Chondrocyte (in vitro differentiated cells): ENCODE results near the gene GARIN6. TPM values are rescaled to one million over a fixed set of nuclear protein-coding genes. Genes with fewer than 3 reads are reported as not detected.
A peak's percentile ranks its signal among the peaks of the same experiment; 100 is the strongest.

Experiments
- DNase-seq: peaks from one replicate; pipeline ENCODE4 v3.0.0; 2021; ENCODE audit warnings: mixed read lengths, low spot score
- H3K27ac Mint-ChIP-seq: one replicate; pipeline ENCODE4 v1.8.0; 2021; ENCODE audit warnings: mild to moderate bottlenecking, moderate library complexity, mixed read lengths; ENCODE audit not compliant: unreplicated experiment
- H3K27me3 Mint-ChIP-seq: 2 replicates; pipeline ENCODE4 v1.8.0; 2021; ENCODE audit warnings: low read depth, mixed read lengths
- H3K36me3 Mint-ChIP-seq: 2 replicates; pipeline ENCODE4 v1.8.0; 2021; ENCODE audit warnings: low read depth, mixed read lengths
- H3K4me1 Mint-ChIP-seq: 2 replicates; pipeline ENCODE4 v1.8.0; 2021; ENCODE audit warnings: low read depth, mild to moderate bottlenecking, mixed read lengths
- H3K4me3 Mint-ChIP-seq: one replicate; pipeline ENCODE4 v1.8.0; 2021; ENCODE audit warnings: mild to moderate bottlenecking, moderate library complexity, mixed read lengths; ENCODE audit not compliant: unreplicated experiment
- H3K9me3 Mint-ChIP-seq: 2 replicates; pipeline ENCODE4 v1.8.0; 2021; ENCODE audit warnings: low read depth, mixed read lengths
- long read RNA-seq: library from polyadenylated mRNA; stranded (forward); transcript quantifications from one replicate; pipeline ENCODE4 v2.0.0, GENCODE V29; 2021
- total RNA-seq: library from RNA; stranded (reverse); gene quantifications from 3 replicates; pipeline ENCODE4 v1.2.1, GENCODE V29; 2021
- TF ChIP-seq, protein P1 (sequence below): fragments of 200-600 bp; sonication (generic); IDR thresholded peaks from 2 replicates; pipeline ENCODE4 v1.5.0; 2021; ENCODE audit warnings: antibody characterized with exemption, mild to moderate bottlenecking, moderate library complexity

GARIN6 gene
- not detected in 3 replicates for total RNA-seq
- long read RNA-seq, result 0 reads

DNA sequence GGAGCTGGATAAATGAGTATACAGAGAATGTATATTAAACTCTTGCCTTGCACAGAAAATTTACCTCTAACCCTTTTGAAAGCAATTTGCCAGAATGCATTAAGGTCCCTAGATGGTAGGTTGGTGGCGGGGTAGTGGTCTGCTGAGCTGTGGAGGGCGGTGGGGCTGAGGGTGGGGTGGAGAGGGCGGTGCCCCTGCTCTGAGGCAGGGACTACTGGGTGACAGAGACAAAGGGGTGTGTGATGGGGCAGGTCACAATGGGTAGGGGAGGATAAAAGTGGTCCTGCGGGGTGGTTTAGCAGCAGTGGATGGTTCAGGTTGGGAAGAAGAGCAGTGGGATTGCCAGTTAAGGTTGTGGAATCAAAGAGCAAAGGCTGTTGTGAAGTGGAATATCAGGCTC is at the start of gene GARIN6:
TSS of gene GARIN6 (plus strand) at position 301 of the 400 bp plus-strand sequence. CDS start 422 bp downstream, outside the sequence.
- H3K27ac Mint-ChIP-seq, result no peak within 1 kb of the TSS
- no peaks in the 10 kb centered on the region for H3K36me3 Mint-ChIP-seq
- H3K4me3 Mint-ChIP-seq, result no peak within 1 kb of the TSS
- peaks cover 3% of the 10 kb centered on the region for H3K9me3 Mint-ChIP-seq
- TF ChIP-seq, protein P1, sequence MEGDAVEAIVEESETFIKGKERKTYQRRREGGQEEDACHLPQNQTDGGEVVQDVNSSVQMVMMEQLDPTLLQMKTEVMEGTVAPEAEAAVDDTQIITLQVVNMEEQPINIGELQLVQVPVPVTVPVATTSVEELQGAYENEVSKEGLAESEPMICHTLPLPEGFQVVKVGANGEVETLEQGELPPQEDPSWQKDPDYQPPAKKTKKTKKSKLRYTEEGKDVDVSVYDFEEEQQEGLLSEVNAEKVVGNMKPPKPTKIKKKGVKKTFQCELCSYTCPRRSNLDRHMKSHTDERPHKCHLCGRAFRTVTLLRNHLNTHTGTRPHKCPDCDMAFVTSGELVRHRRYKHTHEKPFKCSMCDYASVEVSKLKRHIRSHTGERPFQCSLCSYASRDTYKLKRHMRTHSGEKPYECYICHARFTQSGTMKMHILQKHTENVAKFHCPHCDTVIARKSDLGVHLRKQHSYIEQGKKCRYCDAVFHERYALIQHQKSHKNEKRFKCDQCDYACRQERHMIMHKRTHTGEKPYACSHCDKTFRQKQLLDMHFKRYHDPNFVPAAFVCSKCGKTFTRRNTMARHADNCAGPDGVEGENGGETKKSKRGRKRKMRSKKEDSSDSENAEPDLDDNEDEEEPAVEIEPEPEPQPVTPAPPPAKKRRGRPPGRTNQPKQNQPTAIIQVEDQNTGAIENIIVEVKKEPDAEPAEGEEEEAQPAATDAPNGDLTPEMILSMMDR, result no peak
- no peak for DNase-seq
- peaks cover 2% of the 10 kb centered on the region for H3K27me3 Mint-ChIP-seq
- no peaks in the 10 kb centered on the region for H3K4me1 Mint-ChIP-seq

DNA sequence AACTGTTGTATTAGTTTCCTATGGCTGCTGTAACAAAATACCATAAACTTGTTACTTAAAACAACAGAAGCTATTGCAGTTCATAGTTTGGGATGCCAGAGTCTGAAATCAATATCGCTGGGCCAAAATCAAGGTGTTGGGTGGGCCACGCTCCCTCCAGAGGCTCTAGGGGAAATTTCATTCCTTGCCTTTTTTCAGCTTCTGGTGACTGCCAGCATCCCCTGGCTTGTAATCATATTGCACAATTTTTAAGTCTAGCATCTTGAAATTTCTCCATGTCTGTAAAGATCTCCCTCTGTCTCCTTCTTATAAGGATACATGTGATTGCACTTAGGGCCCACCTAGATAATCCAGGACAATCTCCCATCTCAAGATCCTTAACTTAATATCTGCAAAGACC is 48.8 kb upstream of the GARIN6 start:
- H3K4me3 Mint-ChIP-seq, result no peak overlapping the region
- H3K27me3 Mint-ChIP-seq, result no peaks in the 10 kb centered on the region
- H3K4me1 Mint-ChIP-seq, result no peaks in the 10 kb centered on the region
- no peaks in the 10 kb centered on the region for H3K9me3 Mint-ChIP-seq
- H3K36me3 Mint-ChIP-seq, result no peaks in the 10 kb centered on the region
- DNase-seq, result no peak
- TF ChIP-seq, protein P1, result no peak
- H3K27ac Mint-ChIP-seq, result no peak overlapping the region

DNA sequence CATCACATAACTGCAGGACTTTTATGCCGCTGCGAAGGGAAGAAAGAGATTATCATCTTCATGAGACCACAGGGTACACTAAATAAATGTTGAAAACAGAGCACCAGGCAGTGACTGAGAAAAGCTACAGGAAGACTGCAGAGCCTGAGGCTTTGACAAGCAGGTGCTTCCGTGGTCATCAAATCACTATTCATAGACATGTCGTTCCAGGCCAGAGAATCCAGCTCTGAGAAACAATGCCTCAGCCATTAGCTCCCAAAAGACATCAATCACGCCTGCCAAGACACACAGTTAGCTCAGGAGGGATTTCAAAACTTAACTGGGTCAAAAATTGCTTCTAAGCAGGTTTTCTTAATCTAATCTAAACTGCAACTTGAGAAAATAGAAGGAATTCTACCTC is 47.2 kb upstream of the GARIN6 start:
- Mint-ChIP-seq H3K27me3 (no peaks in the 10 kb centered on the region), H3K4me3 (no peak overlapping the region), H3K9me3 (no peaks in the 10 kb centered on the region), H3K27ac (no peak overlapping the region), H3K4me1 (no peaks in the 10 kb centered on the region), H3K36me3 (no peaks in the 10 kb centered on the region)
- TF ChIP-seq, protein P1, result no peak
- DNase-seq, result no peak

DNA sequence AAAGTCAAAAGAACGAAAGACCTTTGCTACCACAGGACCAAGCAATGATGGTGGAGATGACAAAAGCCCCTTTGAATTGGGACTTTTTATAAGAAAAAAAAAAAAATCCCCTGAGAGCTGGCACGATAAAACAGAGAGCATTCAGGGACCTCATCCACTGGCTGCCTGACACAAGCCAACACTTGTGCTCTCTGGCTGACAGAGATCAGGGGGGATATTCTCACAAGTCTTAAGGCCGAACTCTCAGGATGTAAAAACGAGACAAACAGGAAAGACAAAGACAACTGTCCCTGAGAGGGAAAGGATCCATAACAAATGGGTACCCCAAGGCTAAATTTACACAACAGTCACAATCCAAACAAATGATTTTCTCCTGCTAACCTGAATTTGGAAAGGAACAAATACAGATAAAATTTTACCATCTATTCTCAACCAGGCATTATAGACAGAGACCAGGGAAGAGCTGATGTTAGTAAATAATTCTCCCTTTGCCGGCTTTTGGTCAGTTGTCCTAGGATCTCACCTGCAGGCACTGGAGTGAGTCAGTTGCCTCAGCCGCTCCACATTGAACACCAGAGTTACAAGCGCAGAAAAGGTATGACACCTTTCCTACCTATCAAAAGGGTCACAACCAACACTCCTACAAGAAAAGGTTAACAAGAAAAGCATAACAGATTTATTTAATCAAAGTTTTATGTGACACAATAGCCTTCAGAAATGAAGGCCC is 37.9 kb upstream of the GARIN6 start:
- peaks cover 6% of the 10 kb centered on the region for H3K4me1 Mint-ChIP-seq
- H3K9me3 Mint-ChIP-seq, result no peaks in the 10 kb centered on the region
- H3K27ac Mint-ChIP-seq, result no peak overlapping the region
- no peaks in the 10 kb centered on the region for H3K36me3 Mint-ChIP-seq
- TF ChIP-seq, protein P1, result no peak
- DNase-seq, result no peak
- H3K27me3 Mint-ChIP-seq, result no peaks in the 10 kb centered on the region
- H3K4me3 Mint-ChIP-seq, result no peak overlapping the region

DNA sequence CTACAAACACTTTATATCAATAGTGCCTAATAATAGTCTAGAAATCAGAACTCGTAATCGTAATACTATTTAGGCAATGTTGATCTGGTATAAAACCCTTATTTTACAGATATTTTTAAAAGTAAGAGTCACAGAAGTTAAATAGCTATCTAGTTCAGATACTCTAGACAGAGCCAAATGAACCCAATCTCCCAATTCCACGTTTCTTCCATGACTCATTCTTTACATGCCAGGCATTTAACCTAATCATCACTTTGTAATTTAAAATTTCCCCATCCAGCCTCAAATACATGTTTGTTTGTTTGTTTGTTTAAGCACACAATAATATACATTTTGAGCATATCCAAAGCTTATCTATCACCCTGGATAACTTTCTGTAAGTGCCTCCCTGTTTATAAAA is 36.4 kb upstream of the GARIN6 start:
- peaks cover 6% of the 10 kb centered on the region for H3K4me1 Mint-ChIP-seq
- peak overlapping the region; percentile 68 for H3K27ac Mint-ChIP-seq
- TF ChIP-seq, protein P1, result no peak
- H3K27me3 Mint-ChIP-seq, result no peaks in the 10 kb centered on the region
- peaks cover 4% of the 10 kb centered on the region for H3K9me3 Mint-ChIP-seq
- no peak overlapping the region for H3K4me3 Mint-ChIP-seq
- no peak for DNase-seq
- H3K36me3 Mint-ChIP-seq, result no peaks in the 10 kb centered on the region
